Activated naive CD8-positive, alpha-beta T cell treated with anti-CD3 and anti-CD28 coated beads, Interleukin-2, amount 50 U/mL, for 24 hours (primary cell): ENCODE results near the gene BCAR1.
"Not testable (repeated sequence)": the region's sequence is repeated elsewhere in the genome, so short reads cannot be mapped to it uniquely, and the experiment has no call there.

Experiments
- ATAC-seq: fragments of 150-1000 bp; cut with Tn5 transposase; one replicate; pipeline ENCODE4 v1.10.0; 2021
- DNase-seq: peaks from one replicate; pipeline ENCODE4 v3.0.0; 2021
- H3K27ac Mint-ChIP-seq: one replicate; pipeline ENCODE4 v1.8.0; 2021; ENCODE audit warnings: mild to moderate bottlenecking, mixed read lengths
- H3K27me3 Mint-ChIP-seq: one replicate; pipeline ENCODE4 v1.8.0; 2021; ENCODE audit warnings: mixed read lengths
- H3K36me3 Mint-ChIP-seq: one replicate; pipeline ENCODE4 v1.8.0; 2021; ENCODE audit warnings: low read depth, mixed read lengths
- H3K4me1 Mint-ChIP-seq: one replicate; pipeline ENCODE4 v1.8.0; 2021; ENCODE audit warnings: mixed read lengths
- H3K4me3 Mint-ChIP-seq: one replicate; pipeline ENCODE4 v1.8.0; 2021; ENCODE audit warnings: mild to moderate bottlenecking, moderate library complexity, mixed read lengths
- H3K9me3 Mint-ChIP-seq: one replicate; pipeline ENCODE4 v1.8.0; 2021; ENCODE audit warnings: mixed read lengths

BCAR1 gene

DNA sequence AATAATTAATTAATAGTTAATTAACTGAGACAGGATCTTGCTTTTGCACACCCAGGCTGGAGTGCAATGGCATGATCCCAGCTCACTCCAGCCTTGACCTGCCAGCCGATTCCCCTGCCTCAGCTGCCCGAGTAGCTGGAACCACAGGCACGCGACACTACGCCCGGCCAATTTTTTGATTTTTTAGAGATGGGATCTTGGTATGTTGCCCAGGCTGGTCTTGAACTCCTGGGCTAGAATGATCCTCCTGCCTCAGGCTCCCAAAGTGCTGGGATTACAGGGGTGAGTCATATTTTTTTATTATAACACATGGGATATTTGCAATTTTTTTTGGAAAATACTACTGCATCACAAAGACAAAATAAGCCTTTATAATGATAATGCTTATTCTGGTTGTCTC lies 30.4 kb upstream of the BCAR1 start:
- ATAC-seq (no peak), DNase-seq (no peak)
- Mint-ChIP-seq H3K9me3 (no peaks in the 10 kb centered on the region), H3K4me3 (no peak overlapping the region), H3K4me1 (no peaks in the 10 kb centered on the region), H3K27me3 (peaks cover 50% of the 10 kb centered on the region), H3K27ac (no peak overlapping the region), H3K36me3 (peaks cover 3% of the 10 kb centered on the region)

GRCh38 chr16:75281009-75281408 lies 29.6 kb upstream of the BCAR1 start:
- DNase-seq, H3K4me1 Mint-ChIP-seq, H3K27ac Mint-ChIP-seq, H3K9me3 Mint-ChIP-seq, H3K36me3 Mint-ChIP-seq, ATAC-seq, H3K4me3 Mint-ChIP-seq: not testable (repeated sequence)
- H3K27me3 Mint-ChIP-seq, result peaks cover 45% of the 10 kb centered on the region

DNA sequence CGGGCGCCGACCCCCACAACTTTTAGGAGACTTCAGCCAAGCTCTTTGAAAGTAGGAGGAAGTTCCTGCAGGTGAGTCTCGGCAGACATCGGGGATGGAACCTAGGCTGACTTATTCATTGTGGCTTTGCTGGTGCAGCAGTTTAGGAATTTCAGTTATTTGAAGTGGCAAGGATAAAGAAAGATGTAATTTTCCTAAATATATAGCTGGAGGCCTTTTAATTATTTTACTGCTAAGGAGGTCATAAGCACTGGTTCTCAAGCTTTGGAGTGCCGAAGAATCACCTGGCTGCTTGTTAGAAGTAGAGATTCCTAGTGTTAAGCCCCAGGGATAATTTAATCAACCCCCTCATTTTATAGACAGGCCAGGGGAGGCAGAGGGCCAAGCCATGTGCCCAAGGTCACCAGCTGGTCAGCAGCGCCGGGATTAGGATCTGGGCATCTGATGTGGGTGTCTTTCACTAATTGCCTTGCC lies 28.9 kb upstream of the BCAR1 start:
- H3K4me3 Mint-ChIP-seq, result no peak overlapping the region
- H3K4me1 Mint-ChIP-seq, result no peaks in the 10 kb centered on the region
- no peak for DNase-seq
- H3K36me3 Mint-ChIP-seq, result no peaks in the 10 kb centered on the region
- ATAC-seq, result no peak
- H3K27ac Mint-ChIP-seq, result no peak overlapping the region
- H3K27me3 Mint-ChIP-seq, result peaks cover 45% of the 10 kb centered on the region
- no peaks in the 10 kb centered on the region for H3K9me3 Mint-ChIP-seq

GRCh38 chr16:75279305-75279704 lies 27.9 kb upstream of the BCAR1 start:
- Mint-ChIP-seq H3K4me3 (no peak overlapping the region), H3K36me3 (no peaks in the 10 kb centered on the region), H3K4me1 (no peaks in the 10 kb centered on the region), H3K27ac (no peak overlapping the region), H3K27me3 (peaks cover 51% of the 10 kb centered on the region), H3K9me3 (no peaks in the 10 kb centered on the region)
- ATAC-seq, result no peak
- DNase-seq, result no peak

DNA sequence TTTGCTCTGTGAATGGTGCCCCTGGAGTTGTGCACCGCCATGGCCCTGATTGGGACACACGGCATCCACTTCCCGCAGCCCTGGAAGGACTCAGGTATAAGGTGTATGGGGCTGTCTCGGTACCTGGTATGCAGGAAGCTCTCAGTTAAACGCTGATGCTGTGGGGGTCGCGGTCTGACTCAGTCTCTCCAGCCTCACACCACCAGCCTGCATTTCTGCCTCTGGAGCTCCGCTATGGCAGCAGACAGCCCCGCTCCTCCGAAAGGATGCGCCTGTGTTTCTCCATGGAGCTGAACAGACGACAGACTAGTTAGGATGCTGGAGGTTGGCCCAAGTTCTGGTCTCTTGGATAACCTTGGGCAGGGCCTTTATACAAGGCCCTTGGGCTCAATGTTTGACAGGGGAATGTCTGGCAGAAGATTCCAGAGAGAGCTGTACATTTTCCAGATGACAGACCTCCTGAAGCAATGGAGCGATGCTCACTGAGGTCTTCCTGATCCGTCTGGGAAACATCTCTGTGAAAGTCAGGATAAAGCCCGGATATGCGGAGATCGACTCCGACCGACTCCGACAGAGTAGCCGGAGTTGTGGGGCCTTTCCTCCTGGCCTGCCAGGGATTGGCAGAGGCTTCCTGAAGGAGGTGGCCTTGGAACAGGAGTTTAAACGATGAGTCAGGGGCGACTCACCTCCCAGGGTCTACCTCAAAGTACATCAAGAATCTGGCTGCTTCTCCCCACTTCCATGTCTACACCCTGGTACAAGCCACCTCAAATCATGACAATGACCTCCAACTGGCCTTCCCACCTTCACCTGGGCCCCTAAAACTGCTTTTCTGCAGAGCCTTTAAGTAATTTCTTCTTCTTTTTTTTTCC lies 21.9 kb upstream of the BCAR1 start:
- Mint-ChIP-seq H3K4me3 (no peak overlapping the region), H3K36me3 (no peaks in the 10 kb centered on the region), H3K4me1 (no peaks in the 10 kb centered on the region), H3K27ac (no peak overlapping the region), H3K9me3 (no peaks in the 10 kb centered on the region), H3K27me3 (peaks cover 45% of the 10 kb centered on the region)
- DNase-seq (no peak), ATAC-seq (no peak)

DNA sequence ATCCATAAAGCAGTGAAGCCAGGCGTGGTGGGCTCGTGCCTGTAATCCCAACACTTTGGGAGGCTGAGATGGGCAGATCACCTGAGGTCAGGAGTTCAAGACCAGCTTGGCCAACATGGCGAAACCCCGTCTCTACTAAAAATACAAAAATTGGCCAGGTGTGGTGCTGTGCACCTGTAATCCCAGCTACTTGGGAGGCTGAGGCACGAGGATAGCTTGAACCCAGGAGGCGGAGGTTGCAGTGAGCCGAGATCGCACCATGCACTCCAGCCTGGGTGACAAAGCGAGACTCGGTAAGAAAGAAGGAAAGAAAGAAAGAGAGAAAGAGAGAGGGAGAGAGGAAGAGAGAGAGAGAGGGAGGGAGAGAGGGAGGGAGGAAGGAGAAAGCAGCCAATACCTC lies 21.2 kb upstream of the BCAR1 start:
- H3K4me3 Mint-ChIP-seq, H3K4me1 Mint-ChIP-seq, H3K9me3 Mint-ChIP-seq, H3K36me3 Mint-ChIP-seq, DNase-seq, H3K27ac Mint-ChIP-seq, ATAC-seq: not testable (repeated sequence)
- H3K27me3 Mint-ChIP-seq, result peaks cover 44% of the 10 kb centered on the region

GRCh38 chr16:75272097-75272551 lies 20.7 kb upstream of the BCAR1 start:
- Mint-ChIP-seq H3K4me1 (no peaks in the 10 kb centered on the region), H3K4me3 (no peak overlapping the region), H3K27ac (no peak overlapping the region), H3K36me3 (no peaks in the 10 kb centered on the region), H3K9me3 (no peaks in the 10 kb centered on the region), H3K27me3 (peaks cover 41% of the 10 kb centered on the region)
- ATAC-seq (no peak), DNase-seq (no peak)

- H3K27me3 Mint-ChIP-seq, result peaks cover 44% of the 10 kb centered on the region
- no peaks in the 10 kb centered on the region for H3K9me3 Mint-ChIP-seq
Observed at GRCh38 chr16:75271441-75272096, 20.1 kb upstream of the BCAR1 start.

DNA sequence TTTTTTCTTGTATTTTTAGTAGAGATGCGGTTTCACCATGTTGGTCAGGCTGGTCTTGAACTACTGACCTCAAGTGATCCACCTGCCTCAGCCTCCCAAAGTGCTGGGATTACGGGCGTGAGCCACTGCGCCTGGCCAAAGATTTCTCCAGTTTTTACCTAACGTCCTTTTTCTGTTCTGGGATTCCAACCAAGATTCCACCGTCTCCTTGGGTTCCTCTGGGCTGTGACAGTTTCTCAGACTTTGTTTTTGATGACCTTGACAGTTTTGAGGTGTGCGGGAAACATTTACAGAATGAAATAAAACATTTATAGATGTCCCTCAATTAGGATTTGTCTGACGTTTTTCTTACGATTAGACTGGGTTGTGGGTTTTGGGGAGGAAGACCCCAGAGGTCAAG lies 17.9 kb upstream of the BCAR1 start:
- ATAC-seq, H3K36me3 Mint-ChIP-seq, H3K27ac Mint-ChIP-seq, H3K4me1 Mint-ChIP-seq, H3K4me3 Mint-ChIP-seq, H3K9me3 Mint-ChIP-seq, DNase-seq: not testable (repeated sequence)
- H3K27me3 Mint-ChIP-seq, result peaks cover 48% of the 10 kb centered on the region

More at GRCh38 chr16:75271441-75272096, 20.1 kb upstream of the BCAR1 start:
- DNase-seq (no peak), ATAC-seq (no peak)
- Mint-ChIP-seq H3K4me3 (no peak overlapping the region), H3K4me1 (no peaks in the 10 kb centered on the region), H3K27ac (no peak overlapping the region), H3K36me3 (no peaks in the 10 kb centered on the region)

GRCh38 chr16:75267631-75268264 lies 16.3 kb upstream of the BCAR1 start:
- ATAC-seq, result no peak
- H3K4me3 Mint-ChIP-seq, result no peak overlapping the region
- peaks cover 4% of the 10 kb centered on the region for H3K4me1 Mint-ChIP-seq
- peaks cover 1% of the 10 kb centered on the region for H3K36me3 Mint-ChIP-seq
- DNase-seq, result no peak
- H3K9me3 Mint-ChIP-seq, result no peaks in the 10 kb centered on the region
- peaks cover 48% of the 10 kb centered on the region for H3K27me3 Mint-ChIP-seq
- H3K27ac Mint-ChIP-seq, result no peak overlapping the region

- Mint-ChIP-seq H3K4me3 (peak overlapping the region; percentile 49), H3K27ac (no peak overlapping the region), H3K36me3 (peaks cover 1% of the 10 kb centered on the region), H3K27me3 (peaks cover 50% of the 10 kb centered on the region), H3K9me3 (no peaks in the 10 kb centered on the region), H3K4me1 (peaks cover 4% of the 10 kb centered on the region)
- ATAC-seq, result no peak
- DNase-seq, result no peak
Observed at GRCh38 chr16:75266738-75267630, 15.6 kb upstream of the BCAR1 start.

- Mint-ChIP-seq H3K9me3 (no peaks in the 10 kb centered on the region), H3K36me3 (peaks cover 1% of the 10 kb centered on the region), H3K4me3 (peak overlapping the region; percentile 49), H3K27me3 (peaks cover 45% of the 10 kb centered on the region), H3K4me1 (peaks cover 4% of the 10 kb centered on the region), H3K27ac (no peak overlapping the region)
- ATAC-seq (no peak), DNase-seq (peak; percentile 32)
Observed at GRCh38 chr16:75265911-75266701, 14.7 kb upstream of the BCAR1 start.
